Esophagus muscularis mucosa (tissue), 4 donors: ENCODE results near the gene ZFP36L1. TPM values are rescaled to one million over a fixed set of nuclear protein-coding genes. Genes with fewer than 3 reads are reported as not detected.

Source experiments
- DNase-seq: peaks from one replicate; pipeline ENCODE4 v3.0.0-alpha.2; 2017; ENCODE audit errors: extremely low spot score
- H3K27ac ChIP-seq, 4 donors: fragments of 200-600 bp; sonication (generic); replicated peaks in 1 of 4; 1 replicate in 3 of 4; 2 replicates in 1 of 4; pipeline ENCODE4 v1.5.1; 2016 to 2019; ENCODE audit warnings: mild to moderate bottlenecking in 1 of 4
- H3K27me3 ChIP-seq, 4 donors: fragments of 200-600 bp; sonication (generic); one replicate each; pipeline versions ENCODE4 v1.5.1 to v1.6.0; 2016 to 2019
- H3K36me3 ChIP-seq, 4 donors: fragments of 200-600 bp; sonication (generic); one replicate each; pipeline ENCODE4 v1.5.1; 2016 to 2019
- H3K4me1 ChIP-seq, 4 donors: fragments of 200-600 bp; sonication (generic); one replicate each; pipeline ENCODE4 v1.5.1; 2016 to 2019
- H3K4me3 ChIP-seq, 4 donors: fragments of 200-600 bp; sonication (generic); 1 replicate in 2 of 4; 2 replicates in 2 of 4; pipeline ENCODE4 v1.5.1; 2016 to 2019; ENCODE audit warnings: mild to moderate bottlenecking in 4 of 4, moderate library complexity in 1 of 4
- H3K9me3 ChIP-seq, 4 donors: fragments of 200-600 bp; sonication (generic); 1 replicate in 3 of 4; 2 replicates in 1 of 4; pipeline ENCODE4 v1.5.1; 2016 to 2019
- CTCF ChIP-seq, 3 experiments: fragments of 200-600 bp in 2 of 3; fragments of 450-650 bp in 1 of 3; sonication (generic) in 2 of 3; IDR thresholded peaks; one replicate each; pipeline ENCODE4 v1.5.1; 2017 to 2019; ENCODE audit warnings: antibody characterized with exemption in 3 of 3, mild to moderate bottlenecking in 2 of 3, moderate library complexity in 1 of 3
- EP300 ChIP-seq: sonication (generic); formaldehyde crosslinking; IDR thresholded peaks from one replicate; pipeline ENCODE4 v1.6.1; 2017; ENCODE audit warnings: antibody characterized with exemption
- POLR2A ChIP-seq: fragments of 450-650 bp; IDR thresholded peaks from one replicate; pipeline ENCODE4 v1.6.1; 2017; ENCODE audit warnings: antibody characterized with exemption, moderate library complexity, mild to moderate bottlenecking, low read depth
- POLR2AphosphoS5 ChIP-seq, 2 donors: sonication (generic); formaldehyde crosslinking; IDR thresholded peaks; one replicate each; pipeline ENCODE4 v1.6.1; 2017; ENCODE audit warnings: antibody characterized with exemption in 2 of 2
- WGBS: methylation state at CpG from one replicate; pipeline ENCODE4 v1.1.5; 2018; 5-methylcytosine and 5-hydroxymethylcytosine counted together
- intact Hi-C: fragments of 100-400 bp; cut with DNase I; formaldehyde crosslinking; loops from one replicate; pipeline ENCODE4 v1.15.1; 2023
- total RNA-seq, 4 donors: library from RNA; depleted of rRNA; stranded (reverse); fragments of >200 nt; gene quantifications; one replicate each; pipeline versions ENCODE4 v1.1.0 to v1.2.1, GENCODE V29; 2016

Gene ZFP36L1
- total RNA-seq, 4 donors from 2014 or later, result 191 to 704 (median 444) TPM

GRCh38 chr14:68741477-68741791, 51.4 kb downstream of the ZFP36L1 start:
- peaks cover 0 to 3% (median 0%) of the 10 kb centered on the region in 4 donors for H3K9me3 ChIP-seq
- DNase-seq, result no peak
- H3K4me3 ChIP-seq, result no peak overlapping the region
- intact Hi-C loops, result no loop called here
- no peak overlapping the region for H3K27ac ChIP-seq
- H3K27me3 ChIP-seq, result no peaks in the 10 kb centered on the region
- H3K4me1 ChIP-seq, result peaks cover 4 to 15% (median 11%) of the 10 kb centered on the region in 4 donors
- TF ChIP-seq POLR2AphosphoS5 (IDR thresholded peaks at IDR 0.05) (no peak), CTCF (IDR thresholded peaks at IDR 0.05) (no peak), POLR2A (no peak), EP300 (no peak)
- H3K36me3 ChIP-seq, result no peaks in the 10 kb centered on the region

DNA sequence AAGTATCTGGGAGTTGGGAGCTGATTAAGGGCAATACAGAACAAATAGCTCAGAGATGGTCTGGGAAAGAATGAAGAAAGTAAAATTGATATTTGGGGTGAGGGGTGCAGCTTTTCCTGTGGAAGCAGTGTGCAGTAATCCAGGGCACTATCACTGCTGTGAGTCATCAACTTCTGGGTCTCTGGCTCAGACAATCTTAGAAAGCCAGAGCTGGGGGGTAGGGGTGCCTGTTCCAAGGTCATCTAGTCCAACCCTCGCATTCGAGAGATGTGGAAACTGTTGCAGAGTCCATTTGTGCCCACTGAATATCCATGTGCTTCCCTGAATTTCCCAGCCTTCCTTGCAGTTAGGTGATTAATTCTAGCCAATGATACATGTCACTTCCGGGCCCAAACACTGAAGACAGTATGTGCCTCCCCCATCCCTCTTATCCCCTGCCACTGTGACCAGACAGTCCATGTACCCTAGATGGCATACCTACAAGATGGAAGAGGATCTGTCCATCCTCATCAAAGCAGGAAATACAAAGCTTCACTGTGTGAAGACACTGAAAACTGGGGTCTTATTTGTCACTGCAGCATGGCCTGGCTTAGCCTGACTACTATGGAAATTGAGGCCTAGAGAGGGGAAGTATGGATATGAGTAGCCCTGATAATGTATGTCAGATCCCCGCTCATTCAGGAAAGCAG, 51.9 kb downstream of the ZFP36L1 start:
- Histone ChIP-seq H3K36me3 (no peaks in the 10 kb centered on the region), H3K4me1 (peaks cover 9 to 20% (median 16%) of the 10 kb centered on the region in 4 donors), H3K9me3 (peaks cover 0 to 3% (median 0%) of the 10 kb centered on the region in 4 donors), H3K27ac (no peak overlapping the region), H3K27me3 (no peaks in the 10 kb centered on the region), H3K4me3 (no peak overlapping the region)
- no peak for DNase-seq
- intact Hi-C loops, result no loop called here
- no peak for TF ChIP-seq CTCF (IDR thresholded peaks at IDR 0.05)
- WGBS, result 98% methylated on average over 4 of the region's 4 CpGs

DNA sequence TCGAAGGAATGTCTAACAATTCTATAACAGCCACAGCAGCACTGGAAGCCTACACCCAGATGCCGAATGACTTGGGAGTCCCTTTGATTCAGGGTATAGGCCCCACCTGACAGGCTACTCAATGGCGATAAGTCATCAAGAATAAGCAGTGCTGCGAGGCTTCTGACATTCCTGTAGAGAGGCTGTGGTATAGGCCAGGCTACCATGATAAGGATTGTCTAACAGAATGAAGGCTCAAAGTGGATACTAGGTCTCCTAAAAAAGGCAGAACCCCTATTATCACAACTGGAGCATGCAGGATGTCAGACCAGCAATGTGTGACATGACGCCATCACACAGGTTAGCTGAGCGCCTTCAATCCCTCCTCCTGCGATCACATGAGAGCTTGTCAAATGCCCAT, 53.2 kb downstream of the ZFP36L1 start:
- intact Hi-C loops, result no loop called here
- no peak for DNase-seq
- Histone ChIP-seq H3K27ac (no peak overlapping the region), H3K9me3 (peaks cover 0 to 3% (median 0%) of the 10 kb centered on the region in 4 donors), H3K36me3 (no peaks in the 10 kb centered on the region), H3K27me3 (no peaks in the 10 kb centered on the region), H3K4me1 (peaks cover 18 to 32% (median 28%) of the 10 kb centered on the region in 4 donors), H3K4me3 (no peak overlapping the region)
- WGBS, result 96% methylated on average over 7 of the region's 7 CpGs
- TF ChIP-seq POLR2A, result no peak
- TF ChIP-seq POLR2AphosphoS5 (IDR thresholded peaks at IDR 0.05), result no peak
- TF ChIP-seq EP300, result no peak
- TF ChIP-seq CTCF (IDR thresholded peaks at IDR 0.05), result no peak

GRCh38 chr14:68738559-68738958, 54.3 kb downstream of the ZFP36L1 start:
- Histone ChIP-seq H3K4me3 (no peak overlapping the region), H3K27ac (no peak overlapping the region), H3K4me1 (peaks cover 20 to 41% (median 38%) of the 10 kb centered on the region in 4 donors), H3K9me3 (peaks cover 0 to 3% (median 0%) of the 10 kb centered on the region in 4 donors), H3K36me3 (no peaks in the 10 kb centered on the region), H3K27me3 (no peaks in the 10 kb centered on the region)
- DNase-seq, result no peak
- intact Hi-C loops, result no loop called here
- 91% methylated on average over 4 of the region's 4 CpGs for WGBS
- no peak for TF ChIP-seq POLR2AphosphoS5 (IDR thresholded peaks at IDR 0.05)
- no peak for TF ChIP-seq POLR2A
- no peak for TF ChIP-seq CTCF (IDR thresholded peaks at IDR 0.05)
- no peak for TF ChIP-seq EP300

Other genes with a start within 250 kb of the ZFP36L1 start
- 1,000 to 10,000 TPM in 3 of 4 donors, 100 to 1,000 TPM in 1; 958 to 2,110 (median 1,439) TPM for gene ACTN1, start 186.2 kb upstream of the ZFP36L1 start, total RNA-seq